Uterus (tissue), 4 donors: ENCODE data around the gene THAP3. TPM values are rescaled to one million over a fixed set of nuclear protein-coding genes. Genes with fewer than 3 reads are reported as not detected.

Experiments used
- DNase-seq, 2 donors: peaks; one replicate each; pipeline ENCODE4 v3.0.0-alpha.2; 2019 to 2020
- H3K27ac ChIP-seq, 2 donors: fragments of 200-600 bp; sonication (generic); 1 replicate in 1 of 2; 2 replicates in 1 of 2; pipeline ENCODE4 v1.5.1; 2016 to 2018
- H3K27me3 ChIP-seq, 2 donors: fragments of 200-600 bp; sonication (generic); one replicate each; pipeline ENCODE4 v1.5.1; 2018 to 2019; ENCODE audit warnings: control low read depth in 1 of 2
- H3K36me3 ChIP-seq, 2 donors: fragments of 200-600 bp; sonication (generic); one replicate each; pipeline ENCODE4 v1.5.1; 2019; ENCODE audit warnings: control low read depth in 1 of 2
- H3K4me1 ChIP-seq, 2 donors: fragments of 200-600 bp; sonication (generic); one replicate each; pipeline ENCODE4 v1.5.1; 2018 to 2019; ENCODE audit warnings: control low read depth in 1 of 2
- H3K4me3 ChIP-seq, 2 donors: fragments of 200-600 bp; sonication (generic); 1 replicate in 1 of 2; 2 replicates in 1 of 2; pipeline ENCODE4 v1.5.1; 2018 to 2019; ENCODE audit warnings: mild to moderate bottlenecking in 1 of 2
- H3K9me3 ChIP-seq, 2 donors: fragments of 200-600 bp; sonication (generic); one replicate each; pipeline ENCODE4 v1.5.1; 2019; ENCODE audit warnings: control low read depth in 1 of 2
- POLR2A ChIP-seq, 2 donors: fragments of 450-650 bp; IDR thresholded peaks; one replicate each; pipeline ENCODE4 v1.6.1; 2016; ENCODE audit warnings: antibody characterized with exemption in 2 of 2, mild to moderate bottlenecking in 1 of 2, moderate library complexity in 1 of 2
- intact Hi-C: fragments of 100-400 bp; cut with DNase I; formaldehyde crosslinking; loops from one replicate; pipeline ENCODE4 v1.15.1; 2023; ENCODE audit warnings: low total_unique reads
- total RNA-seq, 4 donors: library from RNA; depleted of rRNA in 3 of 4; stranded (reverse); fragments of >200 nt in 3 of 4; gene quantifications; one replicate each; pipeline versions ENCODE4 v1.1.0 to v1.2.4, GENCODE V29; 2014 to 2023
- TF ChIP-seq, protein P1 (sequence below), 4 experiments: fragments of 200-600 bp in 2 of 4; fragments of 450-650 bp in 2 of 4; sonication (generic) in 2 of 4; IDR thresholded peaks; one replicate each; pipeline ENCODE4 v1.5.1; 2016 to 2019; ENCODE audit warnings: antibody characterized with exemption in 4 of 4, mild to moderate bottlenecking in 2 of 4, moderate library complexity in 1 of 4
- donor health status: DM: yes; HTN: yes; CAD: no.

Gene THAP3
- total RNA-seq, 4 donors from 2014 or later: 19.1 to 23.9 (median 21.9) TPM

DNA sequence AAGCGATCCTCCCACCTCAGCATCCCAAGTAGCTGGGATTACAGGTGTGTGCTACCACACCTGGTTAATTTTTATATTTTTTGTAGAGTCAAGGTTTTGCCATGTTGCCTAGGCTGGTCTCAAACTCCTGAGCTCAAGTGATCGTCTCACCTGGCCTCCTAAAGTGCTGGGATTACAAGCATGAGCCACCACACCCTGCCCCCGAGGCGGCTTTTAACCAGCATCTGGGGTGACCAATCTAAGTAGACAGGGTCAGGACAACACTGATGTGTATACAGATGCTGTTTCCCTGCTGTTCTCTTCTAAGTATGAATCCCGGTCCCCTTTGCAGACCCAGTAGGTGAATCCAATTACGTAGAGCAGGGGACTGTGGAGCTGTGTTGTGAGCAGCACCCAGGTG, 23.9 kb downstream of the THAP3 start:
- no peaks in the 10 kb centered on the region for H3K36me3 ChIP-seq
- TF ChIP-seq POLR2A (IDR thresholded peaks at IDR 0.05): no peak
- TF ChIP-seq, protein P1, sequence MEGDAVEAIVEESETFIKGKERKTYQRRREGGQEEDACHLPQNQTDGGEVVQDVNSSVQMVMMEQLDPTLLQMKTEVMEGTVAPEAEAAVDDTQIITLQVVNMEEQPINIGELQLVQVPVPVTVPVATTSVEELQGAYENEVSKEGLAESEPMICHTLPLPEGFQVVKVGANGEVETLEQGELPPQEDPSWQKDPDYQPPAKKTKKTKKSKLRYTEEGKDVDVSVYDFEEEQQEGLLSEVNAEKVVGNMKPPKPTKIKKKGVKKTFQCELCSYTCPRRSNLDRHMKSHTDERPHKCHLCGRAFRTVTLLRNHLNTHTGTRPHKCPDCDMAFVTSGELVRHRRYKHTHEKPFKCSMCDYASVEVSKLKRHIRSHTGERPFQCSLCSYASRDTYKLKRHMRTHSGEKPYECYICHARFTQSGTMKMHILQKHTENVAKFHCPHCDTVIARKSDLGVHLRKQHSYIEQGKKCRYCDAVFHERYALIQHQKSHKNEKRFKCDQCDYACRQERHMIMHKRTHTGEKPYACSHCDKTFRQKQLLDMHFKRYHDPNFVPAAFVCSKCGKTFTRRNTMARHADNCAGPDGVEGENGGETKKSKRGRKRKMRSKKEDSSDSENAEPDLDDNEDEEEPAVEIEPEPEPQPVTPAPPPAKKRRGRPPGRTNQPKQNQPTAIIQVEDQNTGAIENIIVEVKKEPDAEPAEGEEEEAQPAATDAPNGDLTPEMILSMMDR (IDR thresholded peaks at IDR 0.05): no peak
- intact Hi-C loops: loop anchor here (10.0 kb wide), 1 partner anchor 154 kb away; the partner anchor contains the start of gene PLEKHG5
- no peak overlapping the region for H3K4me3 ChIP-seq
- H3K27ac ChIP-seq: no peak overlapping the region
- no peak for DNase-seq
- H3K9me3 ChIP-seq: no peaks in the 10 kb centered on the region
- H3K27me3 ChIP-seq: no peaks in the 10 kb centered on the region
- H3K4me1 ChIP-seq: no peaks in the 10 kb centered on the region

DNA sequence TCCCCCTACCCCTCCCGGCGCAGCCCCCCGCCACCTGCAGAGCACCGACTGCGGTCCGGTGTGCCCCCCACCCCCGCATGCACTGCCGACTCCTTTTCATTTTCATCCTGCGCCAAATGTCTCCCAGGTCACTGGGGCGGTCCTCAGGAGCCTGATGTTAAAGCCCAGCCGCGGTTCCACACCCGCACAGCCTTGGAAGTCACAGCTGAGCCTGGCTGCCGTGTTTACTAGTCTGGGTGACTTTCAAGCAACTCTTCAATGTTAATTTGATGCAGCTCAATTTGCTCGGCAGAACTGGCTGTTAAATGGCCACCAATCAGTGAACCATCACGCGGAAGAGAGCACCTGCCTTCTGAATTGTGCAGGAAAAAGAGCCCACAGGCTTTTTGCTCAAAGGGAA, 27.2 kb downstream of the THAP3 start:
- H3K27ac ChIP-seq: no peak overlapping the region
- no peak overlapping the region for H3K4me3 ChIP-seq
- no peaks in the 10 kb centered on the region for H3K4me1 ChIP-seq
- H3K36me3 ChIP-seq: no peaks in the 10 kb centered on the region
- H3K9me3 ChIP-seq: no peaks in the 10 kb centered on the region
- no peaks in the 10 kb centered on the region for H3K27me3 ChIP-seq
- intact Hi-C loops: no loop called here
- no peak for DNase-seq
- no peak for TF ChIP-seq POLR2A (IDR thresholded peaks at IDR 0.05)
- TF ChIP-seq, protein P1 (IDR thresholded peaks at IDR 0.05): no peak

DNA sequence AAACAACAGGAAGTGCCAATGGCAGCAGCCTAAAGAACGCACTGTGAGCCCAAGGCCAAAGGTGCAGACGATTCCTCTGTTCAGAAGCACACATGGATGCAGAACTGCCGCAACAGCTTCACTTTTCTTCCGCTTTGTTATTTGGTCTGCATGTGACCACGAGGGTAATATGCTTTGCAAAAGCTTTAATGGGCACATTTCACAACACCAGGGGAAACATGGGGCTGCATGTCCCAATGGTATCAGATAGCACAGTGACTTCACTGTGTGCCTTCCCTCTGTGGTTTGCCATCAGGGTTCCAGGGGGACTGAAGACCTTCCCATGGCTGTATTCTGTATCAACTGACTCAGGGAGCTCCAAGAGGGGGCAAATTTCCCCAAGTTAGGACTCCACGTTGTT, 28.3 kb downstream of the THAP3 start:
- no peaks in the 10 kb centered on the region for H3K27me3 ChIP-seq
- intact Hi-C loops: no loop called here
- TF ChIP-seq, protein P1 (IDR thresholded peaks at IDR 0.05): no peak
- no peak for TF ChIP-seq POLR2A (IDR thresholded peaks at IDR 0.05)
- H3K4me1 ChIP-seq: no peaks in the 10 kb centered on the region
- H3K4me3 ChIP-seq: no peak overlapping the region
- H3K27ac ChIP-seq: no peak overlapping the region
- no peak for DNase-seq
- no peaks in the 10 kb centered on the region for H3K36me3 ChIP-seq
- no peaks in the 10 kb centered on the region for H3K9me3 ChIP-seq

DNA sequence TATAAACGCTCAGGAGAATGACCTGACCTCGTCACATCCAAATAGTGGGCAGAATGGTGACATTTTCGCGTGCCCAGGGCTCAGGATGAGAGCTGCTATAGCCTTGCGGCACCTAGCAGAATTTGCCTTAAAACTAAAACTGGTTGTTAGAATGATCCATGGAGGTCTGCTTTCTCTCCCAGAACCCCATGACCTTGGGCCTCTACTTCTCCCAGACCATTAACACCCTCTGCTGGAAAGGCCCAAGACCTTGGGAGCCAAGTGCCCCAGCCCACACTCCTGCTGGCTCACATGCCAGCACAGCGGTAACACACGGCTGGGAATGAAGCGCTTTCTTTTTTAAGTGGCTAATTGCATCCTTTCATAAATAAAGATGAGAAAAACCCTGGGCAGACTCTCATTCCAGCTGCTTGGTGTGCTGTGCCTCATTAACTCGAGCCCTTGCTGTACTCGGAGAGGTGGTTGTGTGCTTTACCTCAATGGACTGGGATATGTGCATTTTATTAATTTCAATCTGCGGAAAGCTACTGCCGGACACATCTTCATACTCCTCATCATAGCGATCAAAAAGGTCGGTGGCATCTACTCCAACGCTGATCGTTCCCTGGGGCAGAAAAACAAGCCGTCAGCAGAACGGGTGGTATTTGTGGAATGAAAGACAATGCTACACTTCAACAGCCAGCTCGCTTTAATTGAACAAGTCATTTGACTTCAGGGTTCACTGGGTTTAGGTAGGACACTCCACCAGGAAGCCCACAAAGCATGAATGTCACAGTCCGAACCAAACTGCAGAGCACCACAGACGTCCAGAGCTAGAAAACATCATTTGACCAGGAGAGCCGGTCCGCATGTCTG, 29.0 kb downstream of the THAP3 start:
- Histone ChIP-seq H3K4me1 (no peaks in the 10 kb centered on the region), H3K27me3 (no peaks in the 10 kb centered on the region), H3K9me3 (no peaks in the 10 kb centered on the region), H3K27ac (no peak overlapping the region), H3K36me3 (no peaks in the 10 kb centered on the region), H3K4me3 (no peak overlapping the region)
- TF ChIP-seq, protein P1 (IDR thresholded peaks at IDR 0.05): no peak
- no peak for TF ChIP-seq POLR2A (IDR thresholded peaks at IDR 0.05)
- intact Hi-C loops: no loop called here
- DNase-seq: no peak

DNA sequence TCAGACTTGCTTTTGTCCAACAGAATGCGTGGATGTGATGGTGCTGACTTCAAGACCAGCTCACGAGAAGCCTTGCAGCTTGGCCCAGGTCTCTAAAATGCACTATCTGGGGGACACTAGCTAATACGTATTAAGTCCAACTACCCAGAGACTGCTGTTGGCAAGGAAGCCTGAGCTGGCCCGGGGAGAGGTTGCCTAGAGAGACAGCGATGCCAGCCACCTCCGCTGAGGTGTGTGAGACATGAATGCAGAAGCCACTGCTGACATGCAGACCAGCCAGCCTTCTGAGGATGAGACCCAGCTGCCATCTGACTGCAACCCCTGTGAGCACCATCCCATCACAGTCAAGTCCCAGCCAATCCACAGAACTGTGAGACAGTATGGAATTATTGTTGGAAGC, 32.5 kb downstream of the THAP3 start:
- Histone ChIP-seq H3K27me3 (no peaks in the 10 kb centered on the region), H3K36me3 (no peaks in the 10 kb centered on the region), H3K4me3 (no peak overlapping the region), H3K4me1 (no peaks in the 10 kb centered on the region), H3K27ac (no peak overlapping the region), H3K9me3 (no peaks in the 10 kb centered on the region)
- no peak for TF ChIP-seq POLR2A (IDR thresholded peaks at IDR 0.05)
- TF ChIP-seq, protein P1 (IDR thresholded peaks at IDR 0.05): no peak
- intact Hi-C loops: no loop called here
- DNase-seq: no peak
